SK-N-MC (cell line): Measurements from ENCODE around the gene CDC123.
"Not testable (repeated sequence)": the region's sequence is repeated elsewhere in the genome, so short reads cannot be mapped to it uniquely, and the experiment has no call there.

Source experiments
- DNase-seq: peaks from one replicate; pipeline ENCODE4 v3.0.0-alpha.2; 2011; ENCODE audit warnings: low read depth, low spot score
- H3K27ac ChIP-seq: fragments of 200-600 bp; sonication (generic); 2 replicates; pipeline ENCODE4 v1.5.1; 2016; ENCODE audit warnings: mixed run types
- H3K36me3 ChIP-seq: fragments of 200-600 bp; sonication (generic); 2 replicates; pipeline ENCODE4 v1.6.1; 2017; ENCODE audit warnings: antibody characterized with exemption, low read length, mixed read lengths; ENCODE audit not compliant: insufficient read depth
- H3K4me3 ChIP-seq: fragments of 200-600 bp; sonication (generic); 2 replicates; pipeline ENCODE4 v1.5.1; 2016
- H3K9ac ChIP-seq: fragments of 200-600 bp; sonication (generic); 2 replicates; pipeline ENCODE4 v1.8.0; 2017; ENCODE audit warnings: mixed run types, mixed read lengths; ENCODE audit not compliant: insufficient read length
- H3K9me3 ChIP-seq: fragments of 200-600 bp; sonication (generic); 2 replicates; pipeline ENCODE4 v1.6.1; 2017; ENCODE audit warnings: low read depth, mild to moderate bottlenecking, antibody characterized with exemption, low read length, moderate library complexity, mixed read lengths
- EZH2 ChIP-seq: fragments of 200-600 bp; sonication (generic); IDR thresholded peaks from one replicate; pipeline ENCODE4 v1.6.1; 2017; ENCODE audit warnings: antibody characterized with exemption
- FOXP2 ChIP-seq: optimal IDR thresholded peaks from 2 replicates; pipeline ENCODE3; 2011; ENCODE audit warnings: mild to moderate bottlenecking, moderate library complexity; ENCODE audit not compliant: insufficient read depth; ENCODE audit errors: extremely low read length, control extremely low read depth
- POLR2AphosphoS5 ChIP-seq: IDR thresholded peaks from 2 replicates; pipeline ENCODE4 v1.6.1; 2012; ENCODE audit warnings: mild to moderate bottlenecking, low read depth, low read length, borderline replicate concordance

CDC123 gene

DNA sequence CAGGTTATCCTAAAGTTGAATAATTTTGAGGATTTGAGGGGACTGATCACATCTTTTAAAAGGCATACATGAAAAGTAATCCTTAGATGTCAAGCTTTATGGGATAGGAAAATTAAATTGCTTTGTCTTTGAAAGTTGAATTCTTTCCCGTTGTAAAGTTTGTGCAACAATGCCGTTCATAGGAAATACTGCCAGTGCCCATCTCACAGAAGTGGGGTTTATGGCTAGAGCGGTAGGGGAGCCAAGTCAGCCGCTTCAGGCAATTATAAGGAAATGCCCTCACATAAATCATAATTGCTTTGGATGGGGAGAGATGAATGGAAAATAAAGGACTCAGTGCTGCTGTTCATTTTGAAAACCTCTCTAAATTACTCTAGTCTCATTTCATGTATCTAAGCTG is 18.1 kb downstream of the CDC123 start:
- TF ChIP-seq POLR2AphosphoS5 (no peak), FOXP2 (no peak), EZH2 (no peak)
- no peaks in the 10 kb centered on the region for H3K9me3 ChIP-seq
- no peak for DNase-seq
- peaks cover 40% of the 10 kb centered on the region for H3K36me3 ChIP-seq
- no peak overlapping the region for H3K4me3 ChIP-seq
- no peak overlapping the region for H3K9ac ChIP-seq
- peak overlapping the region; percentile 75; the same call in 1 of the 2 replicates for H3K27ac ChIP-seq

DNA sequence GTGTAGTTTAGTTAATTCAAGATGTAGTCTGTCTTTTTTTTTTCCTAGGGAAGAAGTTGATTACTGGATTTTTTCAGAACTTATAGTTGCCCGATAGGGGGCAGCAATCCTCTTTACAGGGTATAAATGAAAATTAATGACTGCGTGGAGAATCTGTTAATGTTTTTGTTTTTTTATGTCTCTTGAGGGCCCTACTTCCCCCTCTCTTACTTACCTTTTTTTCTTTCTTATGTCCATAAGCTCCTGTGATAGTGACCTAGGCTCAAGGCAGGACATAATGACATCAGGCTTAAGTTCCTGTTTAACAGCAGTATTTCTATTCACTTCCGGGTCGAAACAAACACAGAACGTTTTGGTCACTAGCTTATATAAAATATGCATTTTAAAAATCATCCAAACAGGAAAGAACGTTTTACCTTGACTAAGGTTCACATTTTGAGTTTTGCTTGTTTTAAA is 18.8 kb downstream of the CDC123 start:
- peaks cover 39% of the 10 kb centered on the region for H3K36me3 ChIP-seq
- peak overlapping the region; percentile 40 for H3K4me3 ChIP-seq
- no peak overlapping the region for H3K9ac ChIP-seq
- TF ChIP-seq FOXP2 (no peak), EZH2 (no peak), POLR2AphosphoS5 (no peak)
- peak overlapping the region; percentile 75; the same call in 1 of the 2 replicates for H3K27ac ChIP-seq
- DNase-seq, result no peak
- H3K9me3 ChIP-seq, result no peaks in the 10 kb centered on the region

- no peak for DNase-seq
- Histone ChIP-seq H3K9me3 (no peaks in the 10 kb centered on the region), H3K27ac (no peak overlapping the region), H3K36me3 (peaks cover 25% of the 10 kb centered on the region), H3K4me3 (no peak overlapping the region), H3K9ac (no peak overlapping the region)
- no peak for TF ChIP-seq EZH2
- TF ChIP-seq POLR2AphosphoS5, result no peak
- no peak for TF ChIP-seq FOXP2
These were observed 23.0 kb downstream of the CDC123 start for GRCh38 chr10:12218991-12219390.

DNA sequence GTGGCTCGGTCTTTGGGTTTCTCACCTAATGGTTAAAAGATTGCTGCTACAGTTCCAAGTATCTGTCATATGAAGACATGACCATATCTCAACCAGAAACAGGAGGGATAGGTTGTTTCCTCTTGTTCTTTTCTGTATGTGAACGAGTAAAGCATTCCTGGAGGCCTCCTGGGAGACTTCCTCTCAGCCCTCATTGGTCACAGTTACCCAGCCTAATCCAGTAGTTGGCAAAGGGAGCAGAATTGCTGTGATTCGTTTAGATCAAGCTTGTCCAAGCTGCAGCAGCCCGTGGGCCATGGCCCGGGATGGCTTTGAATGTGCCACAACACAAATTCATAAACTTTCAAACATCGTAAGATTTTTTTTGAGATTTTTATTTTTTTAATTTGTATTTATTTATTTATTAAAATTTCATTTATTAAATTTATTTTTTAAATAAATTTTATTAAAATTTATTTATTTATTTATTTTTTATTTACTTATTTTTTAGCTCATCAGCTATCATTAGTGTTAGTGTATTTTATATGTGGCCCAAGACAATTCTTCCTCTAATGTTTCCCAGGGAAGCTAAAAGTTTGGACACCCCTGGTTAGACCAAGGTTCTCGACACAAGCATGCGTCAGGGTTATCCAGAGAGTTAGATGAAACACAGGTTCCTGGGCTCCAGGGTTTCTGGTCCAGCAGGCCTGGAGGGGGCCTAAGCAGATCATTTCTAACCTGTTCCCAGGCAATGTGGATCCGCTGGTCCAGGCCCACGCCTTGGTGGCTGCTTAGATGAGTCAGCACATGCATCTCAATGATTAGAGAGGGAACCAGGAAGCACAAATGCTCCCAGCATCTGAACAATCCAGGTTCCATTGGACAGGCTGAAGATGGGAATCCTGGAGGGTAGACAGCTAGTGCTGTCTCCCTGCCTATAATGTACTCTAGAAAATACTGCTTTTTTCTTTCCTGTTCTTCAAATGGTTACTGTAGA is 25.6 kb downstream of the CDC123 start:
- TF ChIP-seq POLR2AphosphoS5 (no peak), EZH2 (no peak), FOXP2 (no peak)
- H3K36me3 ChIP-seq, result peaks cover 25% of the 10 kb centered on the region
- no peak overlapping the region for H3K9ac ChIP-seq
- no peaks in the 10 kb centered on the region for H3K9me3 ChIP-seq
- no peak overlapping the region for H3K4me3 ChIP-seq
- peak overlapping the region; percentile 60; the same call in 1 of the 2 replicates for H3K27ac ChIP-seq
- no peak for DNase-seq

- H3K9ac ChIP-seq, result no peak overlapping the region
- no peak for DNase-seq
- no peaks in the 10 kb centered on the region for H3K9me3 ChIP-seq
- H3K27ac ChIP-seq, result no peak overlapping the region
- no peak overlapping the region for H3K4me3 ChIP-seq
- H3K36me3 ChIP-seq, result peaks cover 8% of the 10 kb centered on the region
- no peak for TF ChIP-seq EZH2
- TF ChIP-seq POLR2AphosphoS5, result no peak
- TF ChIP-seq FOXP2, result no peak
These were observed 29.5 kb downstream of the CDC123 start for GRCh38 chr10:12225444-12225843.

- H3K27ac ChIP-seq, H3K9me3 ChIP-seq, H3K36me3 ChIP-seq, H3K9ac ChIP-seq, H3K4me3 ChIP-seq, DNase-seq: not testable (repeated sequence)
These were observed 30.4 kb downstream of the CDC123 start for GRCh38 chr10:12226438-12226837.

- Histone ChIP-seq H3K36me3 (peaks cover 6% of the 10 kb centered on the region; the same call in 1 of the 2 replicates), H3K27ac (no peak overlapping the region), H3K9me3 (no peaks in the 10 kb centered on the region), H3K4me3 (no peak overlapping the region), H3K9ac (no peak overlapping the region)
- DNase-seq, result no peak
- TF ChIP-seq EZH2, result no peak
- no peak for TF ChIP-seq POLR2AphosphoS5
- no peak for TF ChIP-seq FOXP2
These were observed 32.9 kb downstream of the CDC123 start for GRCh38 chr10:12228851-12229250.

DNA sequence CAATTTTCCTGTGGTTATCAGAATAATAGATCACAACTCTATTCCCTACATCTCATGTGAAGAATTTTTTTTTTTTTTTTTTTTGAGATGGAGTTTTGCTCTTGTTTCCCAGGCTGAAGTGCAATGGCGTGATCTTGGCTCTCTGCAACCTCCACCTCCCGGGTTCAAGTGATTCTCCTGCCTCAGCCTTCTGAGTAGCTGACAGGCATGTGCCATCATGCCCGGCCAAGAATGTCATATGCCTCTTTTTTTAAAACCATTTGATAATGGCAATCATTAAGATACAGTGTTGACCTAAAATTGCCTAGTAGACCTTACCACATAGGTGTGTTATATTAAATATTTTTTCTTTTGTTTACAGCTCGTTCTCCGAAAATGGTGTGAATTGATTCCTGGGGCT is 38.7 kb downstream of the CDC123 start:
- DNase-seq, H3K9ac ChIP-seq: not testable (repeated sequence)
- H3K36me3 ChIP-seq, result peaks cover 36% of the 10 kb centered on the region

More for the DNA sequence above, 38.7 kb downstream of the CDC123 start:
- not testable (repeated sequence) for H3K4me3 ChIP-seq, H3K9me3 ChIP-seq, H3K27ac ChIP-seq
